NCI-H460 (cell line): ENCODE data around the gene LTF. TPM values are rescaled to one million over a fixed set of nuclear protein-coding genes. Genes with fewer than 3 reads are reported as not detected.
"Not testable (repeated sequence)": the region's sequence is repeated elsewhere in the genome, so short reads cannot be mapped to it uniquely, and the experiment has no call there.

Source experiments
- DNase-seq: peaks from one replicate; pipeline ENCODE4 v3.0.0-alpha.2; 2016; ENCODE audit warnings: low read depth; ENCODE audit errors: extremely low read depth
- total RNA-seq: library from RNA; depleted of rRNA; stranded (reverse); fragments of >200 nt; shearing (Covaris generic); gene quantifications from 2 replicates; pipeline ENCODE4 v1.2.3, GENCODE V29; 2014; rRNA removed

LTF gene
- total RNA-seq, 1 experiment from 2014 or later = not detected

- no peak for DNase-seq
Measured at GRCh38 chr3:46398186-46398955, 66.3 kb downstream of the LTF start.

- DNase-seq = no peak
Measured at GRCh38 chr3:46397111-46397510, 67.6 kb downstream of the LTF start.

- DNase-seq = no peak
Measured at GRCh38 chr3:46395766-46396530, 68.8 kb downstream of the LTF start.

- no peak for DNase-seq
Measured at GRCh38 chr3:46395210-46395661, 69.5 kb downstream of the LTF start.

- no peak for DNase-seq
Measured at GRCh38 chr3:46393554-46394434, 70.9 kb downstream of the LTF start.

- no peak for DNase-seq
Measured at GRCh38 chr3:46393011-46393410, 71.7 kb downstream of the LTF start.

GRCh38 chr3:46391526-46391925 is 73.2 kb downstream of the LTF start:
- not testable (repeated sequence) for DNase-seq

GRCh38 chr3:46389306-46389705 is 75.4 kb downstream of the LTF start:
- DNase-seq = no peak

GRCh38 chr3:46388847-46389246 is 75.9 kb downstream of the LTF start:
- DNase-seq = not testable (repeated sequence)

GRCh38 chr3:46386205-46386604 is 78.5 kb downstream of the LTF start:
- no peak for DNase-seq

Other genes starting within 250 kb of the LTF start
- gene CCR3, start 222.4 kb downstream of the LTF start, total RNA-seq = not detected in 2 replicates
- not detected in 2 replicates for gene CCR2, start 110.8 kb downstream of the LTF start, total RNA-seq
- 0.12 TPM in 1 of 2 replicates, not detected in the other for gene CCR5, start 94.0 kb downstream of the LTF start, total RNA-seq
- gene CCRL2, start 57.6 kb downstream of the LTF start, total RNA-seq = not detected in 2 replicates
- gene RTP3, start 33.1 kb upstream of the LTF start, total RNA-seq = not detected in 2 replicates
- not detected in 2 replicates for gene LRRC2, start 101.4 kb upstream of the LTF start, total RNA-seq
- not detected in 2 replicates for gene FAM240A, start 147.6 kb upstream of the LTF start, total RNA-seq
- gene ALS2CL, start 228.8 kb upstream of the LTF start, total RNA-seq = 1.4 and 2.9 TPM in 2 replicates
- gene TMIE, start 236.5 kb upstream of the LTF start, total RNA-seq = 0.58 and 0.77 TPM in 2 replicates